Smooth muscle cell (in vitro differentiated cells): ENCODE data around the gene EEFSEC. TPM values are rescaled to one million over a fixed set of nuclear protein-coding genes. Genes with fewer than 3 reads are reported as not detected.

Experiments used
- DNase-seq: peaks from one replicate; lab custom pipeline; 2025; ENCODE audit not compliant: unreplicated experiment; lab: John Stamatoyannopoulos, UW
- H2AFZ ChIP-seq: fragments of 200-600 bp; sonication (generic); 2 replicates; pipeline ENCODE4 v1.6.0; 2016; ENCODE audit warnings: antibody characterized with exemption, low read depth, mild to moderate bottlenecking
- H3F3A ChIP-seq: fragments of 200-600 bp; sonication (generic); 2 replicates; pipeline ENCODE4 v1.6.0; 2017; ENCODE audit warnings: antibody characterized with exemption, low read depth
- H3K27ac ChIP-seq: fragments of 200-600 bp; sonication (generic); 2 replicates; pipeline ENCODE4 v1.5.1; 2016; ENCODE audit warnings: low read depth, mild to moderate bottlenecking
- H3K27me3 ChIP-seq: fragments of 200-600 bp; sonication (generic); 2 replicates; pipeline ENCODE4 v1.6.1; 2016; ENCODE audit warnings: low read depth, mild to moderate bottlenecking
- H3K36me3 ChIP-seq: fragments of 200-600 bp; sonication (generic); 2 replicates; pipeline ENCODE4 v1.5.1; 2016; ENCODE audit warnings: low read depth
- H3K4me1 ChIP-seq: fragments of 200-600 bp; sonication (generic); 2 replicates; pipeline ENCODE4 v1.5.1; 2016; ENCODE audit warnings: low read depth
- H3K4me2 ChIP-seq: fragments of 200-600 bp; sonication (generic); 2 replicates; pipeline ENCODE4 v1.6.0; 2016; ENCODE audit warnings: mild to moderate bottlenecking
- H3K4me3 ChIP-seq: fragments of 200-600 bp; sonication (generic); 2 replicates; pipeline ENCODE4 v1.5.1; 2016; ENCODE audit warnings: mild to moderate bottlenecking
- H3K79me2 ChIP-seq: fragments of 200-600 bp; sonication (generic); 2 replicates; pipeline ENCODE4 v1.6.0; 2016; ENCODE audit warnings: low read depth, mild to moderate bottlenecking
- H3K9ac ChIP-seq: fragments of 200-600 bp; sonication (generic); 2 replicates; pipeline ENCODE4 v1.6.0; 2016; ENCODE audit warnings: low read depth
- H3K9me3 ChIP-seq: fragments of 200-600 bp; sonication (generic); replicated peaks from 2 replicates; pipeline ENCODE4 v1.5.1; 2016; ENCODE audit warnings: low read depth
- H4K20me1 ChIP-seq: fragments of 200-600 bp; sonication (generic); 2 replicates; pipeline ENCODE4 v1.6.0; 2016; ENCODE audit warnings: low read depth
- WGBS: methylation state at CpG from one replicate; pipeline ENCODE4 v1.1.7; 2016; ENCODE audit warnings: low lambda C conversion rate; 5-methylcytosine and 5-hydroxymethylcytosine counted together
- polyA plus RNA-seq: library from polyadenylated mRNA; unstranded; fragments of >200 nt; fragmentation: Nextera tagmentation; extraction: Ambion mirVana; gene quantifications from 2 replicates; pipeline ENCODE4 v1.2.1, GENCODE V29; 2016
- total RNA-seq: library from RNA; depleted of rRNA; stranded (reverse); fragments of >200 nt; gene quantifications from 2 replicates; pipeline ENCODE4 v1.2.3, GENCODE V29; 2014
- TF ChIP-seq, protein P1 (sequence below): fragments of 200-600 bp; sonication (generic); IDR thresholded peaks from 2 replicates; pipeline ENCODE4 v1.5.1; 2017; ENCODE audit warnings: borderline replicate concordance, mild to moderate bottlenecking, antibody characterized with exemption; ENCODE audit not compliant: insufficient read depth, poor library complexity, severe bottlenecking

Gene EEFSEC
- total and polyA plus RNA-seq, 2 experiments from 2014 or later = 12.4 to 17.1 TPM

- H3K9ac ChIP-seq = no peak overlapping the region
- no peak overlapping the region for H3K4me2 ChIP-seq
- no peak overlapping the region for H2AFZ ChIP-seq
- WGBS = 87% methylated on average over 5 of the region's 5 CpGs
- H3F3A ChIP-seq = no peaks in the 10 kb centered on the region
- TF ChIP-seq, protein P1, sequence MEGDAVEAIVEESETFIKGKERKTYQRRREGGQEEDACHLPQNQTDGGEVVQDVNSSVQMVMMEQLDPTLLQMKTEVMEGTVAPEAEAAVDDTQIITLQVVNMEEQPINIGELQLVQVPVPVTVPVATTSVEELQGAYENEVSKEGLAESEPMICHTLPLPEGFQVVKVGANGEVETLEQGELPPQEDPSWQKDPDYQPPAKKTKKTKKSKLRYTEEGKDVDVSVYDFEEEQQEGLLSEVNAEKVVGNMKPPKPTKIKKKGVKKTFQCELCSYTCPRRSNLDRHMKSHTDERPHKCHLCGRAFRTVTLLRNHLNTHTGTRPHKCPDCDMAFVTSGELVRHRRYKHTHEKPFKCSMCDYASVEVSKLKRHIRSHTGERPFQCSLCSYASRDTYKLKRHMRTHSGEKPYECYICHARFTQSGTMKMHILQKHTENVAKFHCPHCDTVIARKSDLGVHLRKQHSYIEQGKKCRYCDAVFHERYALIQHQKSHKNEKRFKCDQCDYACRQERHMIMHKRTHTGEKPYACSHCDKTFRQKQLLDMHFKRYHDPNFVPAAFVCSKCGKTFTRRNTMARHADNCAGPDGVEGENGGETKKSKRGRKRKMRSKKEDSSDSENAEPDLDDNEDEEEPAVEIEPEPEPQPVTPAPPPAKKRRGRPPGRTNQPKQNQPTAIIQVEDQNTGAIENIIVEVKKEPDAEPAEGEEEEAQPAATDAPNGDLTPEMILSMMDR = no peak
- no peak overlapping the region for H3K4me3 ChIP-seq
- no peaks in the 10 kb centered on the region for H3K79me2 ChIP-seq
- DNase-seq = no peak
- no peaks in the 10 kb centered on the region for H3K36me3 ChIP-seq
- no peaks in the 10 kb centered on the region for H4K20me1 ChIP-seq
- H3K27ac ChIP-seq = no peak overlapping the region
- peaks cover 2% of the 10 kb centered on the region for H3K4me1 ChIP-seq
- H3K9me3 ChIP-seq = no peaks in the 10 kb centered on the region
- no peaks in the 10 kb centered on the region for H3K27me3 ChIP-seq
Measured at GRCh38 chr3:128245460-128245859, 92.2 kb downstream of the EEFSEC start.

DNA sequence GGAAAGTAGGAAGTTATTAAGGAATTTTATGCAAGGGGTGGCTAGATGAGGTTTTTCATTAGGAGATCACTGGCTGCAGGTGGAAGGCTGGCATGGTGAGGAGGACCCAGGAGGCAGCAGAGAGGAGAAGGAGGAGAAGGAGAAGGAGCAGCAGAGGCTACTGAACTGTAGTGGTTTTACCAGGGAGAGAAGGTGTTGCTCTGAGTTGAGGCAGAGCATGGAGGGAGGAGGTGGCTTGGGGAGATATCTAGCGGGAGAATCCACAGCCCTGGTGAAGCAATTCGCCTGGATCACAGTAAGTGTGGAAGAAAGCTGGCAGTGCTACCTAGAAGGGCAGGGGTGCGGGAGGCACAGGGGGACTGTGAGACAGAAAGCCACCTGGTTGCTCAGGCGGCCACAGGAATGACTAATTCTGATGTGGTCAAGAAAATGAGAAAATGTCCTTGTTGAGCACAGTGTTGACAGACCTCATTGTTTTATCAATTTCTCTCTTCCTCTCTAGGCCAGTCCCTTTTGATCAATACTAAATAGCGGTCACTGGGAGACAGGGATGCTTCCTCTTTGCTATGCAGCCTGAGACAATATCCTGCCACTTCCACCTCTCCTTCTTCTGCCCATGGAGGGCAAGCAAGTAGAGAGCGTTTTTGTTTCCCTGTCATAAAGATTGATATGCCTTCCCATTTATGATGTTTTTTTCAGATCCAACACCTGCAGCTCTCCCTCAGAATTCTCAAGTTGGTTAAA lies 94.6 kb downstream of the EEFSEC start:
- Histone ChIP-seq H3K9ac (no peak overlapping the region), H3K4me2 (no peak overlapping the region), H3K4me1 (peaks cover under 1% of the 10 kb centered on the region), H4K20me1 (peaks cover 6% of the 10 kb centered on the region), H3F3A (no peaks in the 10 kb centered on the region), H2AFZ (no peak overlapping the region), H3K9me3 (no peaks in the 10 kb centered on the region), H3K36me3 (no peaks in the 10 kb centered on the region), H3K27me3 (no peaks in the 10 kb centered on the region), H3K4me3 (no peak overlapping the region), H3K79me2 (no peaks in the 10 kb centered on the region), H3K27ac (no peak overlapping the region)
- DNase-seq = no peak
- 89% methylated on average over 6 of the region's 6 CpGs for WGBS
- TF ChIP-seq, protein P1 = no peak

DNA sequence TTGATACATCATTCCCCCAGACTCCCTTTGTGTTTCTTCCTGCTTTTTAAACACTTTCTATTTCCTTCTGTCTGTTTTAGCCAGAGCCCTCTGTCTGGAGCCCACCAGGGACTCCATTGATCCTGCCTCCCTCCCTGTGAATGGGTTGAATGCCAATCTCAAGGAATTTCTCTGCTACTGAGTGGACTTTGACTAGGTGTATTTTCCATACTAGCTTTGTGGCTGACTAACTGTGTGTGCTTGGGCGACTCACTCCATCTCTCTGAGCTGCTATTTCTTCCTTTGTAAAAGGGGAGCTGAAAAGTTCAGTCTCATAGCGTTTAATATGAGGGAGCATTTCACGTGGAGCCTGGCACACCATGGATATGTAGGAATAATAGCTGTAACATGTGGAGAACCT lies 98.8 kb downstream of the EEFSEC start:
- H3K27me3 ChIP-seq = no peaks in the 10 kb centered on the region
- H4K20me1 ChIP-seq = peaks cover 10% of the 10 kb centered on the region
- no peaks in the 10 kb centered on the region for H3F3A ChIP-seq
- H3K27ac ChIP-seq = no peak overlapping the region
- no peaks in the 10 kb centered on the region for H3K9me3 ChIP-seq
- H3K4me1 ChIP-seq = no peaks in the 10 kb centered on the region
- no peak for DNase-seq
- no peak overlapping the region for H3K9ac ChIP-seq
- WGBS = 97% methylated on average over 3 of the region's 3 CpGs
- no peaks in the 10 kb centered on the region for H3K79me2 ChIP-seq
- H3K36me3 ChIP-seq = no peaks in the 10 kb centered on the region
- no peak overlapping the region for H2AFZ ChIP-seq
- no peak overlapping the region for H3K4me3 ChIP-seq
- no peak overlapping the region for H3K4me2 ChIP-seq
- TF ChIP-seq, protein P1 = no peak

GRCh38 chr3:128253150-128253549 lies 99.9 kb downstream of the EEFSEC start:
- Histone ChIP-seq H3K27ac (no peak overlapping the region), H3K9me3 (no peaks in the 10 kb centered on the region), H3K27me3 (no peaks in the 10 kb centered on the region), H3K79me2 (no peaks in the 10 kb centered on the region), H3K4me2 (no peak overlapping the region), H4K20me1 (peaks cover 10% of the 10 kb centered on the region), H3K36me3 (no peaks in the 10 kb centered on the region), H3K4me1 (no peaks in the 10 kb centered on the region), H3K4me3 (no peak overlapping the region), H3F3A (no peaks in the 10 kb centered on the region), H2AFZ (no peak overlapping the region), H3K9ac (no peak overlapping the region)
- TF ChIP-seq, protein P1 = no peak
- DNase-seq = no peak
- WGBS = 95% methylated on average over 7 of the region's 7 CpGs
